Measurements from ENCODE around the gene ATG4A. TPM values are rescaled to one million over a fixed set of nuclear protein-coding genes. Genes with fewer than 3 reads are reported as not detected.

The ATG4A gene
- total and polyA plus RNA-seq, 7 experiments from 2014 or later: 6.7 to 16.4 (median 8.7) TPM

DNA sequence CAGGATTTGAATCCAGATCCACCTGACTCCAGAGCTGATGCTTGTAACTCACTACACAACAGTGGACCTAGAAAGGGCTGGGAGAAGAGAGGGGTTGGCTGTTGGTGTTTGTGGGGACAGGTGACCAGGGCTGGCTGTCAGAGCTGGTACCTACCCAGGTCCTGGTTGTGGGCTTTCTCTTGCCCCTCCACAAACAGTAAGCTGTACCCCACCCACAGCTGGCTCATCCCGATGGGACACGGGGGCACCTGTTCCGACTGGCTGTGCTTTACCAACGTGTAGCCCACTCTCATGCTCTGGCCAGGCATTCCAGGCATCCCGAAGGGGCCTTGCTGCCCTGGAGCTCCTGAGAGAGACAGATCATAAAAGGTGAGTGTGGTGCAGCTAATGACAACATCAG, 68.7 kb downstream of the ATG4A start:
- ChIA-PET CTCF (no interaction called here), POLR2A (no interaction called here)
- H3K27me3 Mint-ChIP-seq: no peaks in the 10 kb centered on the region
- intact Hi-C loops (cut with micrococcal nuclease): no loop called here
- DNase-seq (no peak), ATAC-seq (no peak)
- H3K9me3 Mint-ChIP-seq: peaks cover 0 to 2% (median 0%) of the 10 kb centered on the region in 11 donors
- Histone ChIP-seq H3K36me3 (ENCODE audit: control insufficient read depth in 2 of 3, insufficient read depth in 3 of 3, low read length in 3 of 3) (no peaks in the 10 kb centered on the region), H3K27me3 (ENCODE audit: control insufficient read depth in 2 of 2, insufficient read depth in 2 of 2, low read length in 2 of 2) (no peaks in the 10 kb centered on the region), H3K9me3 (ENCODE audit: control insufficient read depth in 2 of 3, low read length in 3 of 3) (no peaks in the 10 kb centered on the region), H3K27ac (ENCODE audit: low read depth, low read length) (no peak overlapping the region), H3K4me1 (ENCODE audit: control insufficient read depth in 2 of 2, insufficient read depth in 2 of 2, low read length in 2 of 2) (no peaks in the 10 kb centered on the region), H3K4me3 (ENCODE audit: low read length) (no peak overlapping the region)
- H3K4me1 Mint-ChIP-seq: no peaks in the 10 kb centered on the region
- H3K36me3 Mint-ChIP-seq: no peaks in the 10 kb centered on the region
- no peak overlapping the region for H3K4me3 Mint-ChIP-seq
- no peak overlapping the region for H3K27ac Mint-ChIP-seq

DNA sequence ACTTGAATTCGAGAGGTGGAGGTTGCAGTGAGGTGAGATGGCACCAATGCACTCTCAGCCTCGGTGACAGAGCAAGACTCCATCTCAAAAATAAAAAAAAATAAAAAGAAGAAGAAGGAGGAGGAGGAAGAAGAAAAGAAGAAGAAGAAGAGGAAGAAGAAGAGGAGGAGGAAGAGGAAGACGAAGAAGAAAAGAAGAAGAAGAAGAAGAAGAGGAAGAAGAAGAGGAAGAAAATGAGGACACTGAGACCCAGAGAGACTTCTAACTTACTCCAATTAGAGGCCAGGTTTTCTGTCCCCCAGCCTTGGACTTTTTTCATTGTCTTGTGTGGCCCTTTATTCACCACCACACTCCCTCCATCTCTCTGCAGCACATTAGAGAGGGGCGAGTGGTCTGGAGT, 70.7 kb downstream of the ATG4A start:
- intact Hi-C loops (cut with micrococcal nuclease): no loop called here
- H3K4me1 ChIP-seq (ENCODE audit: control insufficient read depth in 2 of 2, insufficient read depth in 2 of 2, low read length in 2 of 2): no peaks in the 10 kb centered on the region
- H3K36me3 ChIP-seq (ENCODE audit: control insufficient read depth in 2 of 3, insufficient read depth in 3 of 3, low read length in 3 of 3): no peaks in the 10 kb centered on the region
- Mint-ChIP-seq H3K27ac (no peak overlapping the region), H3K9me3 (peaks cover 0 to 2% (median 0%) of the 10 kb centered on the region in 11 donors), H3K4me3 (no peak overlapping the region), H3K27me3 (no peaks in the 10 kb centered on the region), H3K4me1 (no peaks in the 10 kb centered on the region), H3K36me3 (no peaks in the 10 kb centered on the region)
- no peak overlapping the region for H3K4me3 ChIP-seq (ENCODE audit: low read length)
- ChIA-PET POLR2A (no interaction called here), CTCF (no interaction called here)
- no peaks in the 10 kb centered on the region for H3K27me3 ChIP-seq (ENCODE audit: control insufficient read depth in 2 of 2, insufficient read depth in 2 of 2, low read length in 2 of 2)
- ATAC-seq: no peak
- no peak overlapping the region for H3K27ac ChIP-seq (ENCODE audit: low read depth, low read length)
- no peak for DNase-seq
- no peaks in the 10 kb centered on the region for H3K9me3 ChIP-seq (ENCODE audit: control insufficient read depth in 2 of 3, low read length in 3 of 3)

DNA sequence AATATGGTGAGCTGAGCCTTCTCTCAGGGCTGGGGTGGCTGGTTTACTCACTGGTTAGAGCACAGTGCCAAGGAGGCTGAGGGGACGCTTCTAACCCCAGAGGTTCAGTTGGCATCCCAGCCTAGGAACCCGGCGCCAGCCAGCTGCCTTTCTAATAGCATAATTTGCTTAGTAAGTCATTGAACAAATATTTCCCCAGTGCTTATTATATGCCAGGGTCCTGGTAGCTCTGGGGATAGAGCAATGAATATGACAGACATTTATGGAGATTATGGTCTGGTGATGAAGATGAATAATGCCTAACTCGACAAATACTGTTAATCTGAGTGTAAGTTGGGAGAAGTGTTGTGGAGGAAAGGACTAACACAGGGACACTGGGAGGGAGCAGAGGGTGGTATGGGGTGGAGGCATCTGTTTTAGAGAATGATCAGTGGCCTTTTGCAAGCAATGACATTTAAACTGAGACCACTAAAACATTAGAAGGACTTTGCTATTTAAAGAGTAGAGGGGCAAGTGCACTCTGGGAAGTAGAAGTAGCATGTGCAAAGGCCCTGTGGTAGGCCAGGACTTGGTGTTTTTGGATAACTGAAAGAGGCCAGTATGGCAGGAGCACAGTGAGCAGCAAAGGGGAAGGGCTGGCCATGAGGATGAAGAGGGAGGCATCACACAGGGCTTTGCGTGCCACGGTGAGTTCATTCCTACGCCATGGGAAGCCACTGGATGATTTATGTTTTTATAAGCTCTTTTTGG, 71.9 kb downstream of the ATG4A start:
- Mint-ChIP-seq H3K4me3 (no peak overlapping the region), H3K36me3 (no peaks in the 10 kb centered on the region), H3K27me3 (no peaks in the 10 kb centered on the region), H3K4me1 (no peaks in the 10 kb centered on the region), H3K9me3 (peaks cover 0 to 2% (median 0%) of the 10 kb centered on the region in 11 donors), H3K27ac (no peak overlapping the region)
- ChIA-PET POLR2A (no interaction called here), CTCF (no interaction called here)
- intact Hi-C loops (cut with micrococcal nuclease): no loop called here
- DNase-seq: no peak
- Histone ChIP-seq H3K36me3 (ENCODE audit: control insufficient read depth in 2 of 3, insufficient read depth in 3 of 3, low read length in 3 of 3) (no peaks in the 10 kb centered on the region), H3K4me3 (ENCODE audit: low read length) (no peak overlapping the region), H3K27ac (ENCODE audit: low read depth, low read length) (no peak overlapping the region), H3K4me1 (ENCODE audit: control insufficient read depth in 2 of 2, insufficient read depth in 2 of 2, low read length in 2 of 2) (no peaks in the 10 kb centered on the region), H3K9me3 (ENCODE audit: control insufficient read depth in 2 of 3, low read length in 3 of 3) (no peaks in the 10 kb centered on the region), H3K27me3 (ENCODE audit: control insufficient read depth in 2 of 2, insufficient read depth in 2 of 2, low read length in 2 of 2) (no peaks in the 10 kb centered on the region)
- no peak for ATAC-seq

DNA sequence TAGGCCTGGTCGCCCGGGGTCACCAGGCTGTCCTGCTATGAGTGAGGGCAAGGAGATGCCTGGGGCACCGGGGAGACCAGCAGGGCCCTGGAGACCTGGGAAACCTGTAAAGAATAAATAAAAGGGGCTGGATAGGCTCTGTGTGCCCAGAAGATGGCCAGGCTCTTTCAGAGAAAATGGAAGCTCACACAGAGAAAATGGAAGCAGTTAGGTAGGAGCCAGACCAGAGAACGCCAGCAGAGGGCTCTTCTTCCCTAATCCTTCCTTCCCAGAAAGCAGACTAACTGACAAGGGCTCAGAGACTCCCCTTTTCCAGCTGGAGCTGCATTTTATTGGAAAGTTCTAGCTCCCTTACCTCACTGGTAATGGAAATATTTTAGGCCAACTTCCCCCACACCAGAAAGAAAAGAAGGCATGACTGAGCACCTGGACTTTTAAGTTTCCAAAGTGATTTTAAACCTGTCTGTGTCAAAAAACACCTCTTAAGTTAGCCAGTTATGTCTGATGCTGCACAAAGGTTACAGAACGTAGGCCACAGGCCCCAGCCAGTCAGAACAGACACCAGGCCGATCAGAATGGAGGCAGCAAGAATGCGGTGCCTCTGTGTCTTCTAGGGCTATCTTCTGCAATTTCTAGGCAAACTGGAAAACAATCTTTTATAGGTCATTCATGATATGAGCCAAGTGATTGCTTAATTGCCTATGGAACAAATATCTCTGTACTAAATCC, 74.0 kb downstream of the ATG4A start:
- H3K4me3 Mint-ChIP-seq: no peak overlapping the region
- POLR2A ChIA-PET: no interaction called here
- H3K9me3 Mint-ChIP-seq: peaks cover 0 to 2% (median 0%) of the 10 kb centered on the region in 11 donors
- CTCF ChIA-PET: no interaction called here
- H3K4me3 ChIP-seq (ENCODE audit: low read length): no peak overlapping the region
- no peaks in the 10 kb centered on the region for H3K36me3 Mint-ChIP-seq
- H3K27ac Mint-ChIP-seq: no peak overlapping the region
- no peaks in the 10 kb centered on the region for H3K27me3 Mint-ChIP-seq
- H3K4me1 ChIP-seq (ENCODE audit: control insufficient read depth in 2 of 2, insufficient read depth in 2 of 2, low read length in 2 of 2): no peaks in the 10 kb centered on the region
- ATAC-seq (no peak), DNase-seq (no peak)
- no peak overlapping the region for H3K27ac ChIP-seq (ENCODE audit: low read depth, low read length)
- no peaks in the 10 kb centered on the region for H3K9me3 ChIP-seq (ENCODE audit: control insufficient read depth in 2 of 3, low read length in 3 of 3)
- H3K36me3 ChIP-seq (ENCODE audit: control insufficient read depth in 2 of 3, insufficient read depth in 3 of 3, low read length in 3 of 3): no peaks in the 10 kb centered on the region
- no peaks in the 10 kb centered on the region for H3K27me3 ChIP-seq (ENCODE audit: control insufficient read depth in 2 of 2, insufficient read depth in 2 of 2, low read length in 2 of 2)
- intact Hi-C loops (cut with micrococcal nuclease): no loop called here
- no peaks in the 10 kb centered on the region for H3K4me1 Mint-ChIP-seq

GRCh38 chrX:108167211-108167872, 75.8 kb downstream of the ATG4A start:
- H3K9me3 ChIP-seq (ENCODE audit: control insufficient read depth in 2 of 3, low read length in 3 of 3): no peaks in the 10 kb centered on the region
- no peaks in the 10 kb centered on the region for H3K36me3 Mint-ChIP-seq
- no peaks in the 10 kb centered on the region for H3K27me3 Mint-ChIP-seq
- H3K27ac ChIP-seq (ENCODE audit: low read depth, low read length): no peak overlapping the region
- no peaks in the 10 kb centered on the region for H3K4me1 Mint-ChIP-seq
- no peak overlapping the region for H3K4me3 ChIP-seq (ENCODE audit: low read length)
- intact Hi-C loops (cut with micrococcal nuclease): no loop called here
- ATAC-seq (no peak), DNase-seq (no peak)
- peaks cover 0 to 2% (median 0%) of the 10 kb centered on the region in 11 donors for H3K9me3 Mint-ChIP-seq
- H3K4me3 Mint-ChIP-seq: no peak overlapping the region
- no peak overlapping the region for H3K27ac Mint-ChIP-seq
- ChIA-PET CTCF (no interaction called here), POLR2A (no interaction called here)
- H3K27me3 ChIP-seq (ENCODE audit: control insufficient read depth in 2 of 2, insufficient read depth in 2 of 2, low read length in 2 of 2): no peaks in the 10 kb centered on the region
- H3K36me3 ChIP-seq (ENCODE audit: control insufficient read depth in 2 of 3, insufficient read depth in 3 of 3, low read length in 3 of 3): no peaks in the 10 kb centered on the region
- H3K4me1 ChIP-seq (ENCODE audit: control insufficient read depth in 2 of 2, insufficient read depth in 2 of 2, low read length in 2 of 2): no peaks in the 10 kb centered on the region

DNA sequence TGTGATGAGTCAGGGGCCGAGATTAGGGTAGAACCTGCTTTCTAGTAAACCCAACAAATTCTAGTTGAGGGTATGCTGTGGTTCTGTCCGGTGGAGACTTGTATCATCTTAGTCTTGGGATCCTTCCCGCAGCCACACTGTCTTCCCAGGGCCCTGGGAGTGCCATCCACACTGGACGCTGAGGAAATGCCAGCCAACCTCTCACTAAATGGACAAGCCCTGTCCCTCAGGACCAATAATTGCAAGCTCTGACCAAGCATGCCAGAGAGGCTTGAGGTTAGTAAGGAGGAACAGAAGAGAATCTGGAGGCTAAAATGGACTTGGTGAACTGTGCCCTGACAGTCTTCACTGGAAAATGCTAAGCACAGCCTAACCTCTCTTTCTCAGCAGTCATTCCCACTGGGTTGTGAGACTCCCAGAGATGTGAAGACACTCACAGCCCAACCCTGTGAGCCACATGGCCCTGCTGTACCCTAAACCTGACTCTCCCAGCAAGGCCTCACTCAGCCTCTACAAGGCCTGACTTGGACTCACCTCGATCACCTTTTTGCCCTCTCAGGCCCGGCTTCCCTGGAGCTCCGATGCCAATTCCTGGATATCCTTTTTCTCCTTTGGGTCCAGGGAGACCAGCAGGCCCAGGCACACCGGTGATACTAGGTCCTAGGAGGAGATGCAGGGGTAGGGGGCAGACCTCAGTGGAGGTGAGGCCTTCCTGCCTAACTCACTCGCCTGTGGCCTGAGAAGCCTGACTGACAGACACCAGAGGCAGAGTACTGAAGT, 77.6 kb downstream of the ATG4A start:
- intact Hi-C loops (cut with micrococcal nuclease): no loop called here
- no peaks in the 10 kb centered on the region for H3K4me1 ChIP-seq (ENCODE audit: control insufficient read depth in 2 of 2, insufficient read depth in 2 of 2, low read length in 2 of 2)
- CTCF ChIA-PET: no interaction called here
- no peaks in the 10 kb centered on the region for H3K9me3 ChIP-seq (ENCODE audit: control insufficient read depth in 2 of 3, low read length in 3 of 3)
- POLR2A ChIA-PET: no interaction called here
- no peaks in the 10 kb centered on the region for H3K36me3 Mint-ChIP-seq
- no peaks in the 10 kb centered on the region for H3K27me3 Mint-ChIP-seq
- H3K27ac ChIP-seq (ENCODE audit: low read depth, low read length): no peak overlapping the region
- ATAC-seq (no peak), DNase-seq (no peak)
- H3K4me1 Mint-ChIP-seq: no peaks in the 10 kb centered on the region
- no peak overlapping the region for H3K4me3 ChIP-seq (ENCODE audit: low read length)
- no peaks in the 10 kb centered on the region for H3K36me3 ChIP-seq (ENCODE audit: control insufficient read depth in 2 of 3, insufficient read depth in 3 of 3, low read length in 3 of 3)
- no peak overlapping the region for H3K4me3 Mint-ChIP-seq
- H3K27ac Mint-ChIP-seq: no peak overlapping the region
- H3K9me3 Mint-ChIP-seq: no peaks in the 10 kb centered on the region
- H3K27me3 ChIP-seq (ENCODE audit: control insufficient read depth in 2 of 2, insufficient read depth in 2 of 2, low read length in 2 of 2): no peaks in the 10 kb centered on the region
